CD8-positive, alpha-beta memory T cell (primary cell): ENCODE results near the gene SRRD. TPM values are rescaled to one million over a fixed set of nuclear protein-coding genes. Genes with fewer than 3 reads are reported as not detected.

Experiments used
- CTCF ChIA-PET: fragments of 350-600 bp; sonication (Branson Sonifier 250); formaldehyde crosslinking; loops from one replicate; lab custom pipeline; 2021; ENCODE audit warnings: antibody characterized with exemption; lab: Charles Lee
- POLR2A ChIA-PET: fragments of 350-600 bp; sonication (Branson Sonifier 250); formaldehyde crosslinking; loops from one replicate; lab custom pipeline; 2021; ENCODE audit warnings: antibody characterized with exemption; lab: Charles Lee
- DNase-seq, 5 donors: peaks; one replicate each; pipeline versions ENCODE4 v3.0.0 to v3.0.0-alpha.2; 2020 to 2022; ENCODE audit warnings: mixed read lengths in 1 of 5
- H3K27ac ChIP-seq: one replicate; pipeline ENCODE4 v1.7.0; 2013; ENCODE audit warnings: low read depth, mild to moderate bottlenecking, low read length, moderate library complexity
- H3K27me3 ChIP-seq: 2 replicates; pipeline ENCODE4 v1.7.0; 2013; ENCODE audit warnings: low read length, mild to moderate bottlenecking; ENCODE audit not compliant: insufficient read depth, poor library complexity, severe bottlenecking
- H3K36me3 ChIP-seq: 2 replicates; pipeline ENCODE4 v1.7.0; 2013; ENCODE audit warnings: mild to moderate bottlenecking, low read length, moderate library complexity; ENCODE audit not compliant: insufficient read depth
- H3K4me1 ChIP-seq: 2 replicates; pipeline ENCODE4 v1.7.0; 2013; ENCODE audit warnings: mild to moderate bottlenecking, low read length, moderate library complexity; ENCODE audit not compliant: insufficient read depth
- H3K4me3 ChIP-seq: 2 replicates; pipeline ENCODE4 v1.7.0; 2013; ENCODE audit warnings: mild to moderate bottlenecking, low read length
- H3K9me3 ChIP-seq: 2 replicates; pipeline ENCODE4 v1.7.0; 2013; ENCODE audit warnings: mild to moderate bottlenecking, low read length
- H3K27ac Mint-ChIP-seq, 8 donors: one replicate each; pipeline ENCODE4 v1.8.0; 2020 to 2021; ENCODE audit warnings: mixed read lengths in 8 of 8, mild to moderate bottlenecking in 6 of 8, inconsistent platforms in 3 of 8, moderate library complexity in 3 of 8
- H3K27me3 Mint-ChIP-seq, 2 donors: one replicate each; pipeline ENCODE4 v1.8.0; 2020 to 2021; ENCODE audit warnings: mixed read lengths in 2 of 2, mild to moderate bottlenecking in 1 of 2, moderate library complexity in 1 of 2
- H3K36me3 Mint-ChIP-seq, 3 donors: one replicate each; pipeline ENCODE4 v1.8.0; 2020 to 2021; ENCODE audit warnings: mixed read lengths in 3 of 3, inconsistent platforms in 1 of 3, mild to moderate bottlenecking in 1 of 3
- H3K4me1 Mint-ChIP-seq, 3 donors: one replicate each; pipeline ENCODE4 v1.8.0; 2020 to 2021; ENCODE audit warnings: mixed read lengths in 3 of 3, inconsistent platforms in 1 of 3, mild to moderate bottlenecking in 1 of 3
- H3K4me3 Mint-ChIP-seq, 7 donors: one replicate each; pipeline ENCODE4 v1.8.0; 2020 to 2021; ENCODE audit warnings: mixed read lengths in 7 of 7, mild to moderate bottlenecking in 6 of 7, moderate library complexity in 4 of 7, inconsistent platforms in 2 of 7
- H3K9me3 Mint-ChIP-seq, 5 donors: one replicate each; pipeline ENCODE4 v1.8.0; 2020 to 2022; ENCODE audit warnings: mixed read lengths in 5 of 5, mild to moderate bottlenecking in 3 of 5, moderate library complexity in 2 of 5, inconsistent platforms in 1 of 5
- polyA plus RNA-seq: library from polyadenylated mRNA; unstranded; fragments of 300-500 nt; fragmentation: Illumina TruSeq; gene quantifications from one replicate; pipeline ENCODE4 v1.2.3, GENCODE V29; 2021
- total RNA-seq, 2 experiments: library from RNA; stranded (reverse); gene quantifications; one replicate each; pipeline ENCODE4 v1.2.3, GENCODE V29; 2021

Gene SRRD
- total and polyA plus RNA-seq, 3 experiments from 2014 or later: 28.5 to 33.3 (median 32.8) TPM

DNA sequence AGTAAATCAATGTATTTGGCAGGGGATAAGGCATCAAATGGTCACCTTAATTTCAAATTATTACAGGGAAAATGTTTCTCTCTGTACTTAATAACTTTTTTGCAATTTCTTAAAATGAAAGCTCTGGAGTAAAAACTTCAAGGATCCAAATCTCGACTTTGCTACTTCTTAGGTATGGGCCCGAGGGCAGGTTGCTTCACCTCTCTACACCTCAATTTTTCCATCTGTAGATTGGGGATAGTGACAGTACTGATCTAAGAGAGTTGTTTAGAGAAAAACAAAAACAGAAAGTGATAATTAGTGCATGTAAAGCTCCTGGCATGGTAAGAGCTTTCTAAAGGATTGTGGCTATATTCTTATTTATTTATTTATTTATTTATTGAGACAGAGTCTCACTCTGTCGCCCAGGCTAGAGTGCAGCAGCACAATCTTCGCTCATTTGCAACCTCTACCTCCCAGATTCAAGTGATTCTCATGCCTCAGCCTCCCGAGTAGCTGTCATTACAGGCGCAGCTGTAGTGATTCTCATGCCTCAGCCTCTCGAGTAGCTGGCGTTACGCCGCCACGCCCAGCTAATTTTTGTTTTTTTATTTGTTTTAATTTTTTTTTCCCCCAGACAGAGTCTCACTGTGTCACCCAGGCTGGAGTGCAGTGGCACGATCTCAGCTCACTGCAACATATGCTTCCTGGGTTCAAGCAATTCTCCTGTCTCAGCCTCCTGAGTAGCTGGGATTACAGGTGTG is 30.9 kb downstream of the SRRD start:
- Mint-ChIP-seq H3K4me1 (peaks cover 39 to 41% (median 40%) of the 10 kb centered on the region in 3 donors), H3K9me3 (no peaks in the 10 kb centered on the region), H3K36me3 (peaks cover 0 to 26% (median 8%) of the 10 kb centered on the region in 3 donors), H3K27ac (peak overlapping the region in 3 of 8 donors; percentile 22 to 57 (median 48)), H3K4me3 (peak overlapping the region in 3 of 7 donors; percentile 36 to 99 (median 39)), H3K27me3 (no peaks in the 10 kb centered on the region)
- H3K4me1 ChIP-seq: peaks cover 26% of the 10 kb centered on the region
- H3K4me3 ChIP-seq: no peak overlapping the region
- ChIA-PET POLR2A (interaction anchor here (0.6 to 0.7 kb wide), 2 partner anchors 70 to 144 kb away, joined by 3 to 4 read pairs; no protein-coding TSS in a partner anchor), CTCF (interaction anchor here (1.0 to 1.2 kb wide), 3 partner anchors 11 to 143 kb away, joined by 3 to 5 read pairs (median 3); partner anchors contain the start of genes HPS4, MIAT and SRRD)
- no peak for DNase-seq
- peaks cover 10% of the 10 kb centered on the region for H3K36me3 ChIP-seq
- no peaks in the 10 kb centered on the region for H3K9me3 ChIP-seq
- no peak overlapping the region for H3K27ac ChIP-seq
- no peaks in the 10 kb centered on the region for H3K27me3 ChIP-seq

DNA sequence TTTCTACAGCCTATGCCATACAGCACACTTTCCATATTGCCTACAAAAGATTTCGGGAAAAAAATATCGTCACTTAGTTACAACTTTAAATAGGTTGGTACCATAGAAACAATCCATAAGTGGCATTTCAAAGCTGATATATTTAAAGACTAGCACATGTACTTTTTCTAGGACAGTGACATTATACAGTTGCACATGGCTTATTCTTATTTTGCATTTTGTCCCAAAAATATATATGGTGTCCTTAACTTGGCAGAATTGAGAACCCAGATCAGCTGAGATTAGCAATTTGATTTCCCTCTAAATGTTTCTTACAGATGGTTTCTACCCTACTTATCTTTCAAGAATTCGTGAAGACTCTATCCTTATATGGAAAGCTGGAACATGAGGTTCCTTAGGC is 32.3 kb downstream of the SRRD start:
- DNase-seq: no peak
- CTCF ChIA-PET: interaction anchor here (1.1 kb wide), 1 partner anchor 127 kb away, joined by 3 read pairs; no protein-coding TSS in a partner anchor

DNA sequence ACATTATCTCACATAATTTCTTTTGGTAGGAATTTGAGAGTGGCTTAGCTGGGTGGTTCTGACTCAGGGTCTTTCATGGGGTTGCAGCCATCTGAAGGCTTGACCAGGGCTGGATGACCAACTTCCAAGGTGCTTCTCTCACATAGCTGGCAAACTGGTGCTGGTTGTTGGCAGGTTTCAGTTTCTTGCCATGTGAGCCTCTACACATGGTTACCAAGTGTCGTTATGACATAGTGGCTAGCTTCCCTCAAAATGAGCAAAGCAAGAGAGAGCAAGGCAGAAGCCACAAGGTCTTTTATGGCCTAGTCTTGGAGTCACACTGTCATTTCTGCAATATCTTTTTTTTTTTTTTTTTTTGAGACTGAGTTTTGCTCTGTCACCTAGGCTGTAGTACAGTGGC is 32.8 kb downstream of the SRRD start:
- CTCF ChIA-PET: interaction anchor here (1.1 kb wide), 1 partner anchor 127 kb away, joined by 3 read pairs; no protein-coding TSS in a partner anchor
- Histone ChIP-seq H3K36me3 (no peaks in the 10 kb centered on the region), H3K9me3 (no peaks in the 10 kb centered on the region), H3K4me1 (peaks cover 14% of the 10 kb centered on the region), H3K27ac (no peak overlapping the region), H3K4me3 (no peak overlapping the region), H3K27me3 (no peaks in the 10 kb centered on the region)
- H3K27me3 Mint-ChIP-seq: no peaks in the 10 kb centered on the region
- POLR2A ChIA-PET: no interaction called here
- peaks cover 0 to 11% (median 2%) of the 10 kb centered on the region in 3 donors for H3K36me3 Mint-ChIP-seq
- H3K4me1 Mint-ChIP-seq: peaks cover 22 to 23% (median 23%) of the 10 kb centered on the region in 3 donors
- no peak overlapping the region for H3K4me3 Mint-ChIP-seq
- DNase-seq: no peak
- no peaks in the 10 kb centered on the region for H3K9me3 Mint-ChIP-seq
- H3K27ac Mint-ChIP-seq: no peak overlapping the region

More for the DNA sequence above, 32.3 kb downstream of the SRRD start:
- no peaks in the 10 kb centered on the region for H3K27me3 Mint-ChIP-seq
- no peaks in the 10 kb centered on the region for H3K36me3 ChIP-seq
- peaks cover 19% of the 10 kb centered on the region for H3K4me1 ChIP-seq
- H3K27ac Mint-ChIP-seq: no peak overlapping the region
- H3K4me1 Mint-ChIP-seq: peaks cover 28 to 29% (median 29%) of the 10 kb centered on the region in 3 donors
- peak overlapping the region in 1 of 7 donors; percentile 36 for H3K4me3 Mint-ChIP-seq
- H3K27ac ChIP-seq: no peak overlapping the region
- POLR2A ChIA-PET: no interaction called here
- H3K27me3 ChIP-seq: no peaks in the 10 kb centered on the region
- H3K9me3 ChIP-seq: no peaks in the 10 kb centered on the region
- no peaks in the 10 kb centered on the region for H3K9me3 Mint-ChIP-seq
- no peak overlapping the region for H3K4me3 ChIP-seq
- peaks cover 0 to 14% (median 2%) of the 10 kb centered on the region in 3 donors for H3K36me3 Mint-ChIP-seq

DNA sequence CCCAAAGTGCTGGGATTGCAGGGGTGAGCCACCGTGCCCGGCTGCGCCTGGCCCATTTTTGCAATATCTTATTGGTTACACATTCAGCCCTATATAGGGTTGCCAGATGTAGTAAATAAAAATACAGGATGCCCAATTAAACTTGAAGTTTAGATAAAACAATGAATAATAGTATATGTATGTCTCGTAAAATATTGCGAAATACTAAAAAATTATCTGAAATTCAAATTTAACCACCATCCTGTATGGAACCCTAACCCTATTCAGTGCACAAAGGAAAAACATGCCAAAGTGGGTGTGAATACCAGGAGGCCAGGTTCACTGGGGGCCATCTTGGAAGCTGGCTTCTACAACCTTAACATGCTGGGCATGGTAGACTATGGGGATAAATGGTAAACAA is 33.8 kb downstream of the SRRD start:
- Mint-ChIP-seq H3K9me3 (no peaks in the 10 kb centered on the region), H3K36me3 (peaks cover 0 to 7% (median 0%) of the 10 kb centered on the region in 3 donors), H3K27ac (no peak overlapping the region), H3K27me3 (no peaks in the 10 kb centered on the region), H3K4me3 (no peak overlapping the region), H3K4me1 (peaks cover 14% of the 10 kb centered on the region in 3 donors)
- H3K27me3 ChIP-seq: no peaks in the 10 kb centered on the region
- no peaks in the 10 kb centered on the region for H3K36me3 ChIP-seq
- H3K27ac ChIP-seq: no peak overlapping the region
- H3K4me3 ChIP-seq: no peak overlapping the region
- peaks cover 9% of the 10 kb centered on the region for H3K4me1 ChIP-seq
- H3K9me3 ChIP-seq: no peaks in the 10 kb centered on the region
- no peak for DNase-seq
- POLR2A ChIA-PET: interaction anchor here (0.9 kb wide), 1 partner anchor 59 kb away, joined by 3 read pairs; no protein-coding TSS in a partner anchor
- CTCF ChIA-PET: no interaction called here

DNA sequence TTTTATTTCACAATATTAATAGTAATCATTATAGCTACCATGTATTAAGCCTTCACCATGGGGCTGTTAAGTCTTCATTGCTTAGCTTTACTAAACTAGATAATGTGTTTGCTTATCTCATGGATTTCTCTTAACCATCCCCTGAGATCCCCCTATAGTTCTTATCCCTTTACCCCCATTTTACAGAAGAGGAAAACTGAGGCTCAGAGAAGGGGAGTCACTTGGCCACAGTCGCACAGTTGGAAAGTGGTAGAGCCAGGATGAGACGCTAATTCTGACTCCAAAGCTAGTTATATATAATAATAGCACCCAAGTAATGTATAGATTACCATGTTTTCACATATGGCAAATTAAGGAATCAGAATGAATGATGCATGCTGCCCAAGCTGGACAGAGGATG is 38.3 kb downstream of the SRRD start:
- no peak for DNase-seq
- Histone ChIP-seq H3K4me1 (no peaks in the 10 kb centered on the region), H3K27me3 (no peaks in the 10 kb centered on the region), H3K4me3 (no peak overlapping the region), H3K9me3 (no peaks in the 10 kb centered on the region), H3K36me3 (peaks cover 22% of the 10 kb centered on the region), H3K27ac (no peak overlapping the region)
- H3K27ac Mint-ChIP-seq: no peak overlapping the region
- H3K27me3 Mint-ChIP-seq: no peaks in the 10 kb centered on the region
- H3K9me3 Mint-ChIP-seq: no peaks in the 10 kb centered on the region
- H3K36me3 Mint-ChIP-seq: peaks cover 0 to 45% (median 7%) of the 10 kb centered on the region in 3 donors
- ChIA-PET CTCF (no interaction called here), POLR2A (no interaction called here)
- no peak overlapping the region for H3K4me3 Mint-ChIP-seq
- H3K4me1 Mint-ChIP-seq: no peaks in the 10 kb centered on the region

- H3K9me3 Mint-ChIP-seq: no peaks in the 10 kb centered on the region
- no peak overlapping the region for H3K4me3 Mint-ChIP-seq
- no peak overlapping the region for H3K27ac Mint-ChIP-seq
- ChIA-PET CTCF (no interaction called here), POLR2A (interaction anchor here (0.6 kb wide), 1 partner anchor 1082 kb away, joined by 5 read pairs; no protein-coding TSS in a partner anchor)
- H3K9me3 ChIP-seq: no peaks in the 10 kb centered on the region
- no peak overlapping the region for H3K27ac ChIP-seq
- H3K27me3 ChIP-seq: no peaks in the 10 kb centered on the region
- no peak for DNase-seq
- peaks cover 28% of the 10 kb centered on the region for H3K36me3 ChIP-seq
- H3K4me3 ChIP-seq: no peak overlapping the region
- peaks cover 0 to 51% (median 10%) of the 10 kb centered on the region in 3 donors for H3K36me3 Mint-ChIP-seq
- H3K4me1 ChIP-seq: no peaks in the 10 kb centered on the region
- H3K4me1 Mint-ChIP-seq: no peaks in the 10 kb centered on the region
- H3K27me3 Mint-ChIP-seq: no peaks in the 10 kb centered on the region
These were observed 38.9 kb downstream of the SRRD start for GRCh38 chr22:26522592-26522991.

- Histone ChIP-seq H3K9me3 (no peaks in the 10 kb centered on the region), H3K36me3 (peaks cover 40% of the 10 kb centered on the region), H3K4me3 (no peak overlapping the region), H3K4me1 (no peaks in the 10 kb centered on the region), H3K27ac (no peak overlapping the region), H3K27me3 (no peaks in the 10 kb centered on the region)
- ChIA-PET POLR2A (interaction anchor here (0.7 kb wide), 2 partner anchors 24 to 52 kb away, joined by 3 read pairs; no protein-coding TSS in a partner anchor), CTCF (no interaction called here)
- no peak for DNase-seq
- Mint-ChIP-seq H3K4me3 (no peak overlapping the region), H3K27me3 (no peaks in the 10 kb centered on the region), H3K9me3 (no peaks in the 10 kb centered on the region), H3K36me3 (peaks cover 0 to 72% (median 12%) of the 10 kb centered on the region in 3 donors), H3K27ac (no peak overlapping the region), H3K4me1 (no peaks in the 10 kb centered on the region)
These were observed 41.2 kb downstream of the SRRD start for GRCh38 chr22:26524870-26525269.

GRCh38 chr22:26525946-26526564 is 42.4 kb downstream of the SRRD start:
- ChIA-PET POLR2A (no interaction called here), CTCF (no interaction called here)
- peak overlapping the region in 4 of 8 donors; percentile 15 to 69 (median 39) for H3K27ac Mint-ChIP-seq
- Histone ChIP-seq H3K4me1 (no peaks in the 10 kb centered on the region), H3K27ac (no peak overlapping the region), H3K9me3 (no peaks in the 10 kb centered on the region), H3K27me3 (no peaks in the 10 kb centered on the region), H3K36me3 (peaks cover 45% of the 10 kb centered on the region), H3K4me3 (no peak overlapping the region)
- no peak for DNase-seq
- no peaks in the 10 kb centered on the region for H3K27me3 Mint-ChIP-seq
- no peak overlapping the region for H3K4me3 Mint-ChIP-seq
- peaks cover 0 to 81% (median 15%) of the 10 kb centered on the region in 3 donors for H3K36me3 Mint-ChIP-seq
- no peaks in the 10 kb centered on the region for H3K9me3 Mint-ChIP-seq
- no peaks in the 10 kb centered on the region for H3K4me1 Mint-ChIP-seq
